ENCODE measurements around the gene GASK1B. TPM values are rescaled to one million over a fixed set of nuclear protein-coding genes. Genes with fewer than 3 reads are reported as not detected.

GASK1B gene
- polyA plus RNA-seq, 1 experiment: 41.7 TPM

GRCh38 chr4:158134222-158134621 is 38.6 kb downstream of the GASK1B start:
- Histone ChIP-seq H3K27ac (ENCODE audit: low read depth, low read length) (no peak overlapping the region), H3K4me3 (ENCODE audit: low read depth, low read length) (no peak overlapping the region), H3K27me3 (ENCODE audit: control insufficient read depth, insufficient read depth, low read length) (no peaks in the 10 kb centered on the region), H3K9me3 (ENCODE audit: control insufficient read depth, insufficient read depth, low read length) (no peaks in the 10 kb centered on the region)
- ChIA-PET CTCF (no interaction called here), POLR2A (no interaction called here)
- TF ChIP-seq, protein P1, sequence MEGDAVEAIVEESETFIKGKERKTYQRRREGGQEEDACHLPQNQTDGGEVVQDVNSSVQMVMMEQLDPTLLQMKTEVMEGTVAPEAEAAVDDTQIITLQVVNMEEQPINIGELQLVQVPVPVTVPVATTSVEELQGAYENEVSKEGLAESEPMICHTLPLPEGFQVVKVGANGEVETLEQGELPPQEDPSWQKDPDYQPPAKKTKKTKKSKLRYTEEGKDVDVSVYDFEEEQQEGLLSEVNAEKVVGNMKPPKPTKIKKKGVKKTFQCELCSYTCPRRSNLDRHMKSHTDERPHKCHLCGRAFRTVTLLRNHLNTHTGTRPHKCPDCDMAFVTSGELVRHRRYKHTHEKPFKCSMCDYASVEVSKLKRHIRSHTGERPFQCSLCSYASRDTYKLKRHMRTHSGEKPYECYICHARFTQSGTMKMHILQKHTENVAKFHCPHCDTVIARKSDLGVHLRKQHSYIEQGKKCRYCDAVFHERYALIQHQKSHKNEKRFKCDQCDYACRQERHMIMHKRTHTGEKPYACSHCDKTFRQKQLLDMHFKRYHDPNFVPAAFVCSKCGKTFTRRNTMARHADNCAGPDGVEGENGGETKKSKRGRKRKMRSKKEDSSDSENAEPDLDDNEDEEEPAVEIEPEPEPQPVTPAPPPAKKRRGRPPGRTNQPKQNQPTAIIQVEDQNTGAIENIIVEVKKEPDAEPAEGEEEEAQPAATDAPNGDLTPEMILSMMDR (IDR thresholded peaks at IDR 0.05; ENCODE audit: low read depth, low read length): no peak
- DNase-seq (ENCODE audit: low read depth, low spot score): no peak

DNA sequence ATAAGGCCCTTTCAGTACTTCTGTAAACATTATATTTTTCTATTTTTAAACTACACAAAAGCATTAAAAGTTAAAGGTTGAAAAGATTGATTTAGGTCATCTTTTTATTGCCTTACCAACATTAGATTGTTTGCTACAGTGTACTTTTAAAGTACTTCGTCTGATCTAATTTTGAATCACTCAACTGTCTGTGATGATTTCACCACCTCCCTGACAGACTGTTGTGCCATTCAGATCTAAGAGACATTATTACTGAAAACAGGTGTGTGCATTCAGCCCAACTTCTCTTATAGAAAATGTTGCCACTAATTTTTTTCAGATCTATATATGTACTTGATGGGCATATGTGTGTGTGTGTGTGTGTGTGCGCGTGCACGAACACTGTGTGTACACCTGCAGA is 39.3 kb downstream of the GASK1B start:
- TF ChIP-seq, protein P1 (IDR thresholded peaks at IDR 0.05; ENCODE audit: low read depth, low read length): no peak
- Histone ChIP-seq H3K4me3 (ENCODE audit: low read depth, low read length) (no peak overlapping the region), H3K27ac (ENCODE audit: low read depth, low read length) (no peak overlapping the region), H3K27me3 (ENCODE audit: control insufficient read depth, insufficient read depth, low read length) (no peaks in the 10 kb centered on the region), H3K9me3 (ENCODE audit: control insufficient read depth, insufficient read depth, low read length) (no peaks in the 10 kb centered on the region)
- DNase-seq (ENCODE audit: low read depth, low spot score): no peak
- ChIA-PET POLR2A (no interaction called here), CTCF (interaction anchor here (0.6 kb wide), 1 partner anchor 199 kb away, joined by 3 read pairs; no protein-coding TSS in a partner anchor)

- CTCF ChIA-PET: no interaction called here
- no peak for DNase-seq (ENCODE audit: low read depth, low spot score)
- Histone ChIP-seq H3K27me3 (ENCODE audit: control insufficient read depth, insufficient read depth, low read length) (no peaks in the 10 kb centered on the region), H3K4me3 (ENCODE audit: low read depth, low read length) (no peak overlapping the region), H3K27ac (ENCODE audit: low read depth, low read length) (no peak overlapping the region), H3K9me3 (ENCODE audit: control insufficient read depth, insufficient read depth, low read length) (no peaks in the 10 kb centered on the region)
- TF ChIP-seq, protein P1 (IDR thresholded peaks at IDR 0.05; ENCODE audit: low read depth, low read length): no peak
- POLR2A ChIA-PET: no interaction called here
Observed at GRCh38 chr4:158131027-158131426, 41.8 kb downstream of the GASK1B start.

DNA sequence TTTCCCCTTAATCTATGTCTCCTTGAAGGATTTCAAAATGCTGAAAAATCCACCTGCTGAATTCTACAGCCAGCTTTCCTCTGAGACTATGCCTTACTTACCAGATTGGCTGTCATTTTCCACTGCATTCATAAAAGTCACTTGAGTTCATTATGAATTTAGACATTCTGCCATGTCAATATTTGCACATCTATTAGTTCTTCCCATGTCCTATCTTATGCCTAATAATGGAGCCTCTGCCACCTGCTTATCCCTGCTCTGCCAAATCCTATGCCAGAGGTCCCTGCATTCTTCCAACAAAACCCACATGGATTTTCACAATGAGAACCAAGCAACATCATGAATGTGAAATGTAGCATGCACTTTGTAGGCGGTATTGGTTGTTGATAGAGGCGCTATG is 42.6 kb downstream of the GASK1B start:
- TF ChIP-seq, protein P1 (IDR thresholded peaks at IDR 0.05; ENCODE audit: low read depth, low read length): no peak
- no peaks in the 10 kb centered on the region for H3K9me3 ChIP-seq (ENCODE audit: control insufficient read depth, insufficient read depth, low read length)
- H3K4me3 ChIP-seq (ENCODE audit: low read depth, low read length): no peak overlapping the region
- no peak overlapping the region for H3K27ac ChIP-seq (ENCODE audit: low read depth, low read length)
- CTCF ChIA-PET: no interaction called here
- POLR2A ChIA-PET: no interaction called here
- no peak for DNase-seq (ENCODE audit: low read depth, low spot score)
- no peaks in the 10 kb centered on the region for H3K27me3 ChIP-seq (ENCODE audit: control insufficient read depth, insufficient read depth, low read length)

GRCh38 chr4:158129694-158130093 is 43.1 kb downstream of the GASK1B start:
- Histone ChIP-seq H3K4me3 (ENCODE audit: low read depth, low read length) (no peak overlapping the region), H3K27ac (ENCODE audit: low read depth, low read length) (no peak overlapping the region), H3K9me3 (ENCODE audit: control insufficient read depth, insufficient read depth, low read length) (no peaks in the 10 kb centered on the region), H3K27me3 (ENCODE audit: control insufficient read depth, insufficient read depth, low read length) (no peaks in the 10 kb centered on the region)
- ChIA-PET CTCF (no interaction called here), POLR2A (no interaction called here)
- no peak for DNase-seq (ENCODE audit: low read depth, low spot score)
- TF ChIP-seq, protein P1 (IDR thresholded peaks at IDR 0.05; ENCODE audit: low read depth, low read length): no peak

Measured in AG04450 (cell line).